Activated naive CD4-positive, alpha-beta T cell (primary cell): Measurements from ENCODE around the gene CCDC154.

ENCODE experiments used
- DNase-seq, 4 experiments: peaks; one replicate each; lab custom pipeline; 2025; lab: John Stamatoyannopoulos, UW

Gene CCDC154

DNA sequence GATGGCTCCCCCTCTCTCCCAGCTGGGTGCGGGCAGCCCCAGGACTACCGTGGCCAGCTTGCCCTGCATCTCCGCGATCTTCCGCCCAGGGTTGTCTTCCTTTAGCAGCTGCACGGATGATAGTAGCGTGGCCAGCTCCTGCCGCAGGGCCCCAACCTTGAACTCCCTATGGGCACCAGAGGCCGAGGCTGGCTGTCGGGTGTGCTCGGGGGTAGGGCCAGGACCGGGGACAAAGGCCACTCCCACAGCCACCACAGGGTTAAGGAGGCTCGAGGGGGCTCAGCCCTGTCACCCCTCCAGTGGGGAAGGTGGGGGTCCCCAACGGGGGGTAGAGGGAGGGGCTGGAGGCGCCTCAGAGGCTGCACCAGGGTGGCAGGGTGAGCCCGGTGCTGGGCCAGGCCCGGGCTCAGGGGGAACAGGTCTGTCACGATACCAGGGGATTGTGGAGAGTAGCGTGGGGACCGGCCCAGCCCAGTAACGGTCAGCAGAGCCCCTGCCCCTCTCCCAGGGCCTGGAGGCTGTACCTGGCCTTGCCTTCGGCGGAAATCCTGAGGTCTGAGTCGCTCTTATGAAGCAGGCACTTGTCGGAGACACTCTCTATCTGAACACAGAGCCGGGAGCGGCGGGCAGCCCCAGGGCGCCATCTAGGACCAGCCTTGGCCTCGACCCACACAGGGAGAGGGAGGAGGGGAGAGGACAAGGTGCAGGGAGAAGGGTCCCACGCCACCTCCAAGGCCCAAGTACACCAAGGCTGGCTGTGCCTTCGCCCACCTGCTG is 8.2 kb downstream of the CCDC154 start:
- no peak for DNase-seq

DNA sequence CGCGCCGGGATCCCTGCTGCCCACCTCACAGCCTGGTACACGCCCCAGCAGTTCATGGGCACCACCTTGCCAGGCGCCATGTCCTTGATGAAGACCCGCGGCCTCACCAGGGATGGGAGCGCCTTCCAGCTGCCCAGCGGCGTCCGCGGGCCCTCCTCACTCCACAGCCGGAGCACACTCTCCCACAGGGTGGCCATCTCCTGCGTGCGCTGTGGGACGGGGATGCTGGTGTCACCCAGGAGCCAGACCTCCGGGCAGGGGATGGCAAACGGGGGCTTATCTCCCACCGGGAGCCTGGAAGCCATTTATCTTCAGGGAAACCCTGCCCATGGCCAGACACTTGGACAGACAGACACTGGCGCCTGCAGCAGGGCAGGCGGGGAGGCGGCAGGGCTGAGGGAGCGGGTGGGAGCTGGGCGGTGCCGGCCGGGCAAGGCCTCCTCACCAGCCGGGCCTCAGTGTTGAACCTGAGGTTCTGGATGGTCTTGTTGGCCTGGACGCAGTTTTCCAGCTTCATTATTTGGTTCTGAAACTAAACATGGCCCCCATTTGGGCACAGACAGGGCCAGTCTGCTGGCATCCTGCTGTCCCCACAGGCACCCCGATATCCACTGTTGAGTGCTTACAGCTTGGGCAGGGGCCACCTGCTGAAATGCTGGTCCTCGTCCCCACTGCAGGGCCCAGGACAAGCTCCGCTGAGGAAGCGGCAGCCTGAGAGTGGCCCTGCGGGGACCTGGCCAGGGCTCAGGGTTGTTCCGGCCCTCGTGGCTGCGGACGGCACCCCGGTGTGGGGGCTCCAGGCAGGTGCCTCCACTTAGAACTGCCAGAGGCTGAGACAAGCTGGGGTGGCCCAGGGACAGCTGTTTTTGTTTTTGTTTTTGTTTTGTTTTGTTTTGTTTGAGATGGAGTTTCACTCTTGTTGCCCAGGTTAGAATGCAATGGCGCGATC is 9.4 kb downstream of the CCDC154 start:
- no peak for DNase-seq

DNA sequence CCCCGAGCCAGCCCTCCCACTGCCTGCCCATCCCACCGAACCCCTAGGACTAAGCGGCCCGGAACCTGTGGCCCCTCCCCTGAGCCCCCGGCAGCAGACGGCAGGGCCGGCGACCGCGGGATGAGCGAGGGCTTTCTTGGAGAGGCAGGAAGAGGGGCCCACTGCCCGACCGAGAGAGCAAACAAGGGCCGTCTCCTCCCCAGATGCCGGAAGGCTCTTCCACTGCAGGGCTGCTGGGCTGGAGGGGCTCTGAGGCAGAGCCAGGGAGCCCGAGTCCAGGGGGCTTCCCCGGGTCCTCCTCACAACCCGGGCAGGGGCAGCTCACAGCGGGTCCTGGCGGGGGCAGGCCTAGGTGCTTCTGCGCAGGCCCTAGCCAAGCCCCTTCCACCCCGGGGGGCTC is 10.6 kb downstream of the CCDC154 start:
- no peak for DNase-seq

DNA sequence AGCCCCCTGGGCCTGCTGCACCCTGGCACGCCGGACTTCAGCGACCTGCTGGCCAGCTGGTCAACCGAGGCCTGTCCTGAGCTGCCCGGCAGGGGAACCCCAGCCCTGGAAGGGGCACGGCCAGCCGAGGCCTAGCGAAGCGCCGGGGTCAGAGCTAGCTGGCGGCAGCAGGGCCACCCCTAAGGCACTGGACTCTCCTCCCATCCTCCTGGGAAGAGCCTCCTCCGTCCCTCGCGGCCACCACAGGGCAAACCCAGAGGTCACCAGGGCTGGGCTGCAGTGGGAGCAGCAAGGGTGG is 11.1 kb downstream of the CCDC154 start:
- no peak for DNase-seq

DNA sequence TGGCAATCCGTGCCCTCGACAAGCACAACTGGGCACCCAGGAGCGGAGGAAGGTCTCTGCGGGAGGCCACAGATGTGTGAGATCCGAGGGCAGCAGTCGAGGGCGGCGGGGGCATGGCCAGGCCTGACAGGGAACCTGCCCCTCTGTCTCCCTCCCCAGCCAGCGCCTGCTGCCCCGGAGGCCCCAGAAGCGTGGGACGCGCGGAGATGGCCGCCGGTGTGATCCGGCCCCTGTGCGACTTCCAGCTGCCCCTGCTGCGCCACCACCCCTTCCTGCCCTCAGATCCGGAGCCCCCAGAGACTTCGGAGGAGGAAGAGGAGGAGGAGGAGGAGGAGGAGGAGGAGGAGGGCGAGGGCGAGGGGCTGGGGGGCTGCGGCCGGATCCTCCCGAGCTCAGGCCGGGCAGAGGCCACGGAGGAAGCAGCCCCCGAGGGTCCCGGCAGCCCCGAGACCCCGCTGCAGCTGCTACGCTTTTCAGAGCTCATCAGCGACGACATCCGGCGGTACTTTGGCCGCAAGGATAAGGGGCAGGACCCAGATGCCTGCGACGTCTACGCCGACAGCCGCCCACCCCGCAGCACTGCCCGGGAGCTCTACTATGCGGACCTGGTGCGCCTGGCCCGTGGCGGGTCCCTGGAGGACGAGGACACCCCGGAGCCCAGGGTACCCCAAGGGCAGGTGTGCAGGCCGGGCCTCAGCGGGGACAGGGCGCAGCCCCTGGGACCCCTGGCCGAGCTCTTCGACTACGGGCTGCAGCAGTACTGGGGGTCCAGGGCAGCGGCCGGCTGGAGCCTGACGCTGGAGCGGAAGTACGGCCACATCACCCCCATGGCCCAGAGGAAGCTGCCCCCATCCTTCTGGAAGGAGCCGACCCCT is 11.7 kb downstream of the CCDC154 start:
- no peak for DNase-seq

DNA sequence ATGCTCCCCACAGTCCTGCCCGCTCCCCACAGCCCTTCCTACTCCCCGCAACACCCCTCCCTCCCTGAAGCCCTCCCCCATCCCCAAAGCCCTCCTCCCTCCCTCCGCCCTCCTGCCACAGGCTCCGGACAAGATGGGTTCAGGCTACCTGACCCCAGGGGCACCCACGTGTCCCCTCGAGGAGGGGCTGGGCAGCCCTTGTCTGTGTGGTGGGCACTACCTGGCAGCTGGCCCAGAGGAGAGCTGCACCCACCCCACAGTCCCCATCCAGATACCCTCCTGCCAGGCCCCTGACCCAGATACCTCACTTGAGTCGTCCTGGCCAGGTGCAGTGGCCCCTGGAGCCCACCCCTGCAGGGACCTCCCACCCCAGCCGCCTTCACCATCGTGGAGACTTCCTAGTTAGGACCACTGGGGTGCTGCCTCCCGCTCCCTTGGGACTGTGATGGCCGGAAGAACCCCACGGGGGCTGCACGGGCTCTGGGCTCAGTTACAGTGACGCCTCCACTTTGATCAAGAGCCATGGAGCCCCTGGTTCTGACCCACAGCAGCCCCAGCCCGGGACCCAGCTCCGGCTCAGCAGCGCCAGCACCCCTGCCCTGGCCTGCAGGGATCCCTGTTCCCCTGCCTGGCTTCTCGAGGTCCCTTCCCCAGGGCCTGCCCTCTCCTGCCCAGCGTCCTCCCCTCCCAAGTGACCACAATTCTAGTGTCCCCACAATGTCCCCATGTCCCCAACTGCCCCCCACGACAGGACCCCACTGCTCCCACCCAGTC is 12.7 kb downstream of the CCDC154 start:
- no peak for DNase-seq

DNA sequence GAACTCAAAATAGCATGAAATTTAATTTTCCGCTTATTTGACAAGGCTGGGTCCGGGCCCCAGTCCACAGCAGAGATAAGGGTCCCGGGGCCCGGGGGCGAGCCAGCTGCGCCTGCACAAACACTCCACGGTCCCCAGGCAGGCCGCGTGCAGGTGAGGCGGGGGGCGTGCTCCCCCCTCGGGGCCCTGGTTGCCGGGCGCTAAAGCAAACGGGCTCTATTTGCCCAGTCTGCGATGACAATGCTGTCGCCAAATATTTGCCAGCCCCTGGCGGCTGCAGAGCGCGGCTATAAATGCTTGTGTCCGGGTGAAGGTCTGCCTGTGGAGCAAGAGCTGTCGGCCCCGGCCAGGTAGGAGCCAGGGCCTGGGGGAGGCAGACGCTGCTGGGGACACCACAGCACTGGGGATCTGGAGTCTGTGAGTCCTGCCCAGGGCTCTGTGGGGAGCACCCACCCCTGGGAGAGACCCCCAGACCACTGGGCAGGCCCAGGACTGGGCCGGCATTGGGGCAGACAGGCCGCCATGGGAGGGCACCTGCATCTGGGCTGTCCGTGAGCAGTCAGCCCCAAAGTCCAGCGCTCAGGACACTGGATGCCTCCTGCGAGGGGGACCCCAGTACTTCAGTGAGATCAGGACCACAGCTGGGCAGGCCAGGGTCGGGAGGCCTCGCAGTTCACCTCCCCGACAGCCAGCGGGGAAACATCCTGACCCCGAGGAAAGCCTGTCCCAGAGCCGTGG is 13.4 kb downstream of the CCDC154 start, which contains the start of gene PERCC1:
Gene PERCC1 (plus strand): TSS at position 320 of the 738 bp plus-strand sequence. CDS start 1,516 bp downstream, outside the sequence.
- no peak for DNase-seq

DNA sequence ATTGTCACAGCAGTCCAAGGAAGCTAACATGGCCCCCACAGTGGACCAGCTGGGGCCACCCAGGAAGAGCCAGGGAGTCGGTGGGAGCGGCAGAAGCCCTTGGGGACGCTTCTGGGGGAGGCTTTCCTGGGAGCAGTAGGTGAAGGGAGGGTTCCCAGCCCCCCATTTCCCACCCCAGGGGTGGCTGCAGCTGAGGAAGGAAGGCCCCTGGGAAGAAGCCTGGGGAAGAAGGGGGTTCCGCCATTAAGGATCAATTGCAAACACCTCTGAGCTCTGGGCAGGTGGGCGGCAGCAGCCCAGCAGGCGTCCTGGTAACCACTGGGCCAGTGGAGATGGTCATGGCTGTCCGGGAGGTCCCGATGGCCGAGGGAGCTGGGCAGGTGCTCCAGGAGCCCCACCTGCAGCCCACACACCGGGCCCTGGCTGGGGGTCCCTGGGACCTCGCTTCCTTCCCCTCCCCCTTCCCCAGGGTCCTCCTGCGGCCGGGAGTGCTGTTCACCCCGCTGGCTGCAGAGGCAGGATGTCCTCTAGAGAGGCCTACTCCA is 14.1 kb downstream of the CCDC154 start:
- no peak for DNase-seq

DNA sequence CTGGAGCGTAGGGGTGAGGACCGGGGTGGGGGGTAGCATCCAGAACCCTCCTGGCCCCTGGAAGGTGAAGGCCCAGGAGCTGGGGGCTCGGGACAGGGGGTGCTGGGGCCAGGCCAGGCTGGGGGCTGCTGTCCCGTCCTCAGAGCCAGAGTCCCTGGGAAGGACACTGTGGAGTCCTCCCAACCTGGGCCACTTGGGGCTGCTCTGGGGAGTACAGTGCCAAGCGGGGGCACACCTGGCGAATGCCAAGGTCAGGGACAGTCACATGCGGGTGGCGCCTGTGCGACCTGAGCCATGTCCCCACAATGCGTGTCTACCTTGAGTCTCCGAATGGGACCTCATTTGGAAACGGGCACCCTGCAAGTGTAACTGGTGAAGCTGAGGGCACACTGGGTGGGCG is 14.7 kb downstream of the CCDC154 start:
- no peak for DNase-seq

DNA sequence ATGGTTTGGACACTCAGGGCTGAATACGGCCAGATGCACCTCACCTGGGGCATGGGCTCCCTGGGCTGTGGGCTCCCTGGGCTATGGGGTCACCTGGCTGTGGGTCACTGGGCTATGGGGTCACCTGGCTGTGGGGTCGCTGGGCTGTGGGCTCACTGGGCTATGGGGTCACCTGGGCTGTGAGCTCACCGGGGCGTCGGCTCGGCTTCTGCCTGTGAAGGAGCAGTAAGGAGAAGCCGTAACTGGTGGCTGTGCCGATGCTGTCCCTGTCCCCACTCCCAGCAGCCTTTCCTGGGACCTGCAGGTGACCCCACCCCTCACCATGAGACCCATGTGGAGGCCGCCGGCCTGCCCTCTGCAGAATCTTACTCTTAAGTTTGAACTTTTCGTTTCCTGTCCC is 15.3 kb downstream of the CCDC154 start:
- DNase-seq, result no peak

DNA sequence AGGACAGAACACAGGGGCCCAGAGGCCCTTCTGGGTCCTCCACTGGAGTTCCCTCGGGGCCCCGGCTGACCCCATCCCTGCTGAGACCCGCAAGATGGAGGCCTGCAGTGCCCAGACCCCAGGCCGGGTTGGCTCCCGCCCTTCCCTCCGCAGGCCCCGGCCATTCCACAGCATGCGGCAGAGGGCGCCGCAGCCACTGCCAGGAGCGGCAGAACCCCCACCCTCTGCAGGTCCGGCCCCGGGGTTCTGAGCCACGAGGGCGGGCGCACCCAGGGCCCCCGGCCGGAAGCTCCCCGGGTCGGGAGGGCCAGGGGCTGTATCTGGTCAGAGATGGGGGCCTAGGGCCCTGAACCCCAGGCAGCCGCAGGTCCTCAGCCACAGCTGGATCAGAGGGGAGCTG is 15.8 kb downstream of the CCDC154 start:
- peak in 3 of 4 experiments; percentile 9 to 31 (median 20) for DNase-seq

DNA sequence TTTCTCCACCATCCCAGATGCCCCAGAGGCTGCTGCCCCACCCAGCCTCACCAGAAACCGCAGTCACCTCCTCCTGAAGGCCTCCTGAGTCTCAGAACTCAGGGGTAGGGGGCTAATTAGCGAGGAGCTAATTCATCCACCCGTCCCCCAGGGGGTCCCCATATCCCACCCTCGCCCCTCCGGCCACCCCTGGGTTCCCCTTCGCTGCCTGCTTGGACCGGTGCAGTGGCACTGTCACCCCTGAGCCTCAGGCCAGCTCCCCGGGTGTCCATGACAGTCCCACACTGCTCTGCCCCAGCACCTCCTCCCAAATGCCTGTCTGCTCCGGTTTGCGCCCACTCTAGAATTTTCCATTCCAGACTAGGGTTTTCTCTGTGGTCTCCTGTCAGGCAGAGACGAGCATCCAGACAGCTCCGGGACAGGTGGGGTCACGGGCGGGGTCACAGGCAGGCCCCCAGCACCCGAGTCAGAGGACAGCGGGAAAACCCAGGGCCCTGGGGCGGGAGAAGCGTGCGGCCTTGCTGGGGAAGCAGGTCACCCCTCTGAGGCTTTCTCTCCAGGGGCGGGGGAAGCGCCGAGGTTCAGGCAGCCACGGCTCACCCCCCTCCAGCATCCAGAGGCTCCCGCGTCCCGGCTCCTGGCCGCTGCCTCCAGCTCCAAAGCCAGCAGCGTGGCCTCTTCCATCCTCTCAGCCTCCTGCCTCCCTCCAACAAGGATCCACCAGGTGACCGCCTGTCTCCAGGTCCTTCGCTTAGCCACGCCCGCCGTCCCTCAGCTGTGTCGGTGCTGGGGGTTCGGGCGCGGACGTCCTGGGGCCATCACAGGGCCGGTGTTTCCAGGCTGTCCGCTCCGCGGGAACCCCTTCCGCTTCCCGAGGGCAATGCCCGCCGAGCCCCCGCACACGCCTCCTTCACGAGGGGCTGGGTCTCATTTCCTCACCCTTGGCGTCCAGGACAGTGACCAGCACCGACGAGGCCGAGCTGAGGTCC is 16.6 kb downstream of the CCDC154 start:
- DNase-seq, result no peak

DNA sequence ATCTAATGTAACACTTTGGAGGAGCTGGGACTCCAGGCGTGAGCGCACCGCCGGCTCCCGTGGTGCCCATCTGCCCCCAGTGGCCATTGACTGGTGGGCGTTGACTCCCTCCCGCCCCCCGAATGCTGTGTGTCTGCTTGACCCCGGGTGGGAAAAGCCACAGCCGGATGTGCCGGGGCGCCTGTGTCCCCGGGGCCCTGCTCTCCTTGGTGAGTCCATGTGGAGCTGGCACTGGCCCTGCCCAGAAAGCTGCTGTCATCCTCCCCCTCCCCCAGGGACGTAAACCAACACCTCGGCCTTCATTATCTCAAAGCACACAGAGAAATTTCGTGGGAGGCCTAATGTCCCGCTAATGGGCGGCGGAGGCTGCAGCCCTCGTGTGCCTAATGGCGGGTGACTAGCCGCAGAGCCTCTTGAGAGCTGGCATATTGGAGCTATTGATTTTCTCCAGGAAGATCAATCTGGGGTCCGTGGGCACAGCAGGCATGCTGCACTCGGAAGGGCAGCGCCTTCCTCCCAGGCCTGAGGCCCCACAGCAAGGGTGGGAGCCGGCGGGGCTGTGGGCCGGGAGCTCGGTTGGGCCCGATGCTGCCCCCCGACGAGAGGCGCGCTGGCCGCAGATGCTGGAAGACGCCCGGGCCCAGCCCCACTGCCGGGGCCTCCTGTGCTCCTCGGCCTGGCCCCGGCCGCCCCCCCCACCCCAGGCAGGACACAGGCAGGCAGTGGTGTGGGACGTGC is 17.5 kb downstream of the CCDC154 start:
- no peak for DNase-seq

DNA sequence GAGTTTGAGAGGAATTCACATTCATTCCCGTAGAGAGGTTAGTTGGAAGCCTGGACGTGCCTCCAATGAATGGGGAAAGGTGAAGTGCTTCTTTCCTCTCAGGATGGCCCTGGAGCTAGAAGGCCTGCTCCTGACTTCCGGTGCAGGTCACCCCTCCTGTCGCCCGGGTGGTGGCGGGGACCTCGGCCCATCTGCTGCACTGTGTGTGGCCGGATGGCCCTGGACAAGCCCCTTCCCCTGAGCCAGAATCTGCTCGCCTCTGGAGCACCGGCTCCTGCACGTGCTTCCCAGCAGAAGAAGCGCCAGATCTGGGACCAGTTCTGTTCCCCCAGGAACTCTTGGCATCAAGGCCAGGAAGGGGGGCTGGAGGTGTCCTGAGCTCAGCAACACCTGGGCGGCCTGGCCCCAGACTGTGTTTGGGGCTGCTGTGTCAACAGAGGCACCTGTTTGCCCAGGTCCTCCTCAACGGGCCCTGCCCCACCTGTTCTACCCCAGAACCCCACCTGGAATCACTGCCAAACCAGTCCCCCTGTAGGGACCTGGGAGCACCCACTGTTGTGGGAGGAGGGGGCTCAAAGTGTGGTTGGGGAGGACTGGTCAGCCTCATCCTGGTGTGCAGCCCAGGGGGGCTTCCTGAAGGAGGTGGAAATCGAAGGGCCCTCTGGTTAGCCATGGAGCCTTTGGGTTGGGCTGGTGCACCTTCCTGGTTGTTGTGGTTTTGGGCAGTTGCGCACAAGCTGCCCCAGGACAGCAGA is 18.6 kb downstream of the CCDC154 start:
- no peak for DNase-seq

DNA sequence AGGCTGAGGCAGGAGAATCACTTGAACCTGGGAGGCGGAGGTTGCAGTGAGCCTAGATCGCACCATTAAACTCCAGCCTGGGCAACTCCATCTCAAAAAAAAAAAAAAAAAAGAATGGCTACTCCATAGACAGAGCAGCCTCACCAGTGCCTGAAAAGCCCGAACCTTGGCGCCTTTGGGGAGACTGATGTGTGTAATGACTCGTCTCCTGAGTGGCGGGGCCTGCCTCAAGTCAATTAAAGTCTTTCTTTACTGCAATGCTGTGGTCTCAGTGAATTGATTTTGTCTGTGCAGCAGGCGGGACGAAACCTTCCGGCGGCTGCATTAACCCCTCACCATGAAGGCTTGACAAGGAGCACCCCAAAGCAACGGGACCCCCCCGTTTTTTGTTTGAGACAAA is 20.3 kb downstream of the CCDC154 start:
- DNase-seq, result no peak

DNA sequence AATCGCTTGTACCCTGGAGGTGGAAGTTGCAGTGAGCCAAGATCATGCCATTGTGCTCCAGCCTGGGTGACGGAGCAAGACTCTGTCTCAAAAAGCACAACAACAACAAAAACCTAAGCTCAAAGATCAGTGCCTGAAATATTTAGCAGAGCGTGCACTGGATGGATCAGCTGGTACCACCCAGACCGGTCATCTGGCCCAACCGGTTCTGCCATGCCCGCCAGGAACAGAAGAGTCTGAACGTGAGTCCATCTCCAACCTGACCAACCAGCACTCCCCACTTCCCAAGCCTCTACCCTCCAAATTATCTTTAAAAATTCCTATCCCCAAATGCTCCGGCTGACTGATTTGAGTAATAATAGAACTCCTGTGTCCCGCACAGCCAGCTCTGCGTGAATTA is 22.3 kb downstream of the CCDC154 start:
- no peak for DNase-seq

DNA sequence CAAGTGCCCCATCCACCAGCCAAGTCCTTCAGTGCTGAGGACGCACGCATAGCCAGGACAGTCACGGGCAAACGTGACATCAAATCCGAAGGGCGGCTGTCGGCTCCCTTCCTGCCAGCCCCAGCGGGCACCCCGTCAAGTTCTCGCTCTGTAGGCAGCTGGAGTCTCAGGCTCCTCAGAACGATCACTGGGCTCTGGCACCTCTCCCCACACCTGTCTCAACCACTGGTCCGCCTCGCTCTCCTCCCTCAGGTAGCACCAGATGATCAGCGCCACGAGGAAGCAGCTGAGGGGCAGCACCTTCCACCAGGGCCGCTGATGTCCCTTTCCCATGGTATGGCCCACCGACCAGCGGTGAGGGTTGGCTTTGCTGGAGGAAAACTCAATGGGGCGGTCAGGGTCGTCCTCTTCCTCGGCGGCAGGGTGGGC is 24.2 kb downstream of the CCDC154 start:
- no peak for DNase-seq

DNA sequence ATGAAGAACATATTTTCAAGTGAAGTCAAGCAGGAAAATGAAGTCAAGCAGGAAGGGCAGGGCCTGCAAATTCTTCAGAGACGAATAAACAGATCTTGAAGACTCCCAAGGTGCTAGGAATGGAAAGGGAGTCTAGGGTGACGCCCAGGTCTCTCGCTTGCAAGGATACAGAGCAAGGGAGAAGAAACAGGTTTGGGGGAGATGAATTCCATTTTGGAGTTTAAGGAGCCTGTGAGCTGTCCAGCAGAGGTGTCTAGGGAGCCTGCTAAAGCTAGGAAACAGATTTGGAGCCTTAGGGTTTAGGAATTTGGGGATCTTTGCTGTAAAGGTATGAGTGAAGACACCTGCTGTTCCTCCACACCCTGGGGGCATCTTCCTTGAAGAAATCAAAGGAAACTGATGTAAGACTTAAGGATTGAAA is 27.8 kb downstream of the CCDC154 start:
- no peak for DNase-seq
